ENCODE results near the gene HSPBP1.

Gene HSPBP1

DNA sequence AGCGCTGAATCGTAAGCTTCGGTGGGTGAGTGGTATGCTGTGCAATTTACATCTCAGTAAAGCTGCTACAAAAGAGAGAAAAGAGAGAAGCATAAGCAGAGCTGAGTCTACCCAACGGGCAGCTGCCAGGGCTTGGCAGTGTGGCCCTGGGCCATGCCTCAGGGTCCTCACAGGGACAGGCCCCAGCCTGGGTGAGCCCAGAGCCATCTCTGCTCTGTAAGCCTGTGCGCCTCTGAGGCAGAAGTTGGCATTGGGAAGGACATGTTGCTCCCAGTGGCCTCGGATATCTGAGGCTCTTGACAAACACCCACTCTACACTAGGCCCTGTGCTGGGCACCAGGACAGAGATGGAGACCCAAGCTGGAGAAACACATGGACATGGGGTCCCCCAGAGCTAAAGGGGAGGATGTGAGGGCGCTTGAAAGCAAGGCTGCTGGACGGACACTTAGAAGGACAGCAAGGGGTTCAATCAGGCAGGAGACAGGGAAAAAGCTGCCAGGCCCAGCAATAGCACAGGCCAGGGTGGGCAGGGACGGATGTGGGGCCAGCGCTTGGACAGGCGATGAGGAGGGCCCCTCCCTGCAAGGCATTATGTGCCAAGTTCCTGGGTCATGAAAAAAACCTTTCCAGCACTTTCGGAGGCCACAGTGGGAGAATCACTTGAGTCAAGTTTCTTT is 35.8 kb downstream of the HSPBP1 start:
- H3K27ac Mint-ChIP-seq: no peak overlapping the region

DNA sequence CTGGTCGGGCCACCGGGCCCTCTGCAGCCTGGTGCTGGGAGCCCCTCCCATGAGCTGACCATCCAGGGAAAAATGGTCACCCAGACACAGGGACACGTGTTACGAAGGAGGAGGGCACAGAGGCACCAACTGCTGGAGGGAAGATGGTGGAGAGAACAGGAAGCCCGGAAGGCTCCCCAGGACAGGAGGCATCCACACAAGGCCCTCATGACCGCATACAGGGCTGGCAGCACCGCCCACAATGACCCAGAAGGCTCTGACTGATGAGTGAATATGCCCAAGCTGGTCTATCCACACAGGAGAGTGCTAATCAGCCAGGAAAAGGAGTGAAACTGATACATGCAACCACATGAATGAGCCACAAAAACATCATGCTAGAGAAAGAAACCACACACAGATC is 37.4 kb downstream of the HSPBP1 start:
- no peak for ATAC-seq
- H3K4me3 Mint-ChIP-seq: no peak overlapping the region
- peaks cover 13% of the 10 kb centered on the region for H3K4me1 Mint-ChIP-seq
- no peak for DNase-seq (ENCODE audit: low spot score in 2 of 2)
- peaks cover 94% of the 10 kb centered on the region for H3K36me3 Mint-ChIP-seq
- H3K27ac Mint-ChIP-seq: peak overlapping the region; percentile 38
- no peaks in the 10 kb centered on the region for H3K9me3 Mint-ChIP-seq

More for the DNA sequence above, 35.8 kb downstream of the HSPBP1 start:
- Mint-ChIP-seq H3K36me3 (peaks cover 90% of the 10 kb centered on the region), H3K4me3 (no peak overlapping the region), H3K4me1 (peaks cover 25% of the 10 kb centered on the region), H3K9me3 (no peaks in the 10 kb centered on the region)
- DNase-seq (ENCODE audit: low spot score in 2 of 2) (no peak), ATAC-seq (no peak)

DNA sequence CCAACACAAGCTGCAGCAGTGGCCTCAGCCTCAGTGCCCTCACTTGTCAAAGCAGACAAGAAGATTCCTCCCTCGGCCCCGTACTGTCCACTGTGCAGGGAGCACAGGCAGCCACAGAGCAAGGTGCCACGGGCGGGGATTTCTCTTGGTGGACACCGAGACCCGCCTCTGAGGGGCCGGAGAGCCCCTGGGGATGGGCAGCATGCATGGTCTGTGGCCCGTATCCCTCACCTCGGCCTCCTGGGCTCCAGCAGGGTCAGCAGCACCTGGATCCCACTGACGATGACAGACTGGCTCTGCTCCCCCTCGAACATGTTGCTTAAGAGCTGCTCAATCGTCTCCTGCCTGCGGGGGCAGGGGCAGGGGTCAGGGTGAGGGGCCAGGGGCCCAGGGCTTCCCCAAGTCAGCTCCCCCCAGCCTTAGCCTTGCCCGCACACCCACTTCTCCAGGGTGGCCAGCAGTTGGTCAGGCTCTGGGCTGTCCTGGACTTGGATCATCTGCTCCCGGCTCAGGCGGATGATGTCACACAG is 37.9 kb downstream of the HSPBP1 start:
- Mint-ChIP-seq H3K9me3 (no peaks in the 10 kb centered on the region), H3K36me3 (peaks cover 97% of the 10 kb centered on the region), H3K4me3 (no peak overlapping the region), H3K4me1 (peaks cover 13% of the 10 kb centered on the region), H3K27ac (no peak overlapping the region)
- ATAC-seq: peak; percentile 5
- no peak for DNase-seq (ENCODE audit: low spot score in 2 of 2)

DNA sequence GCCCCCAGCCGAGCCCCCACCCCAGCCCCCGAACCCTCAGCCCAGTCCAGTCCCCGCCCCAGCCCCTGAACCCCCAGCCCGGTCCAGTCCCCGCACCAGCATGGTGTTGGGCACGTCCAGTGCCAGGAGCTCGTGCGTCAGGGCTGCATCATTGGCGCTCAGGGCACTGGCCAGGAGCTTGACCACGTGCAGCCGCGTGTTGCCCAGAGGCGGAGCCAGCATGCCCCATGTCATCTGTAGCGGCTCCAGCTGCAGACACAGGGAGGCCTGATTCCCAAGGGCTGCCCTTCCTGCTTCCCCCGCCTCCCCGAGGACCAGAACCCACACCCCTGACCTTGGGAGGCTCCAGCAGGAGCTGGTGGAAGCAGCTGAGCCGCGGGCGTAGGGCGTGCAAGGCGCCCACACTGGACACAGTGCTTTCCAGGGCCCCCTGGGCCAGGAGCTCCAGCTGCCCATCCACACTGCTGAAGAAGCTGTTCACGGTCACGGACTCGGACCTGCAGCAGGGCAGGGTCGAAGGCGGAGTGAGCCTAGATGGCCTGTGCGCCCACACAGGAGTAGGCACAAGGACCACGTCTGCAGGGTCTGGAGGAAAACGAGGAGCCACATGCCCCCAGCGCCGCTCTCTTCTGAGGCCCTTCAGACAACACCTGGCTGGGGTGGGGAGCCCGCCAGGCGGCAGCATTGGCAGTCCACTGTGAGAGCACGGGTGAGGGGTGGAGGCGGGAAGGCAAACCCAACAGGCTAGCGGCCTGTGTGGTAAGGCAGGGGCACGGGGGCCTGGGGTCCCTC is 38.6 kb downstream of the HSPBP1 start:
- H3K27ac Mint-ChIP-seq: no peak overlapping the region
- peaks cover 100% of the 10 kb centered on the region for H3K36me3 Mint-ChIP-seq
- H3K9me3 Mint-ChIP-seq: no peaks in the 10 kb centered on the region
- peaks cover 19% of the 10 kb centered on the region for H3K4me1 Mint-ChIP-seq
- DNase-seq (ENCODE audit: low spot score in 2 of 2) (no peak), ATAC-seq (no peak)
- H3K4me3 Mint-ChIP-seq: no peak overlapping the region

DNA sequence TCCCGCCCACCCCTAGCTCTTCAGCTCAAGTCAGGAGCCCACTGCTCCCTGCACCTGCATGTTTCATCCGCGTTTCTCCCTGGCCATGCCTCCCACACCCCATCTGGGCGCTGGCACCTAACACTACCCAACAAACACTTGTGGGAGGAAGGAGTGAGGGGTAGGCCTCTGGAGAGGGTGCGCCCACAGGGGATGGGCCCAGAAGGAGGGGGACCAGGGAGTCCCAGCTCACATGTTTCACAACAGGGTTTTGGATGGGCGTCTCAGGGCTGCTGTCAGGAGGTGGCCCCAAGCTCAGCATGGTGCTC is 39.2 kb downstream of the HSPBP1 start:
- no peak for DNase-seq (ENCODE audit: low spot score in 2 of 2)
- Mint-ChIP-seq H3K4me3 (no peak overlapping the region), H3K9me3 (no peaks in the 10 kb centered on the region), H3K36me3 (peaks cover 100% of the 10 kb centered on the region), H3K27ac (no peak overlapping the region), H3K4me1 (peaks cover 23% of the 10 kb centered on the region)
- no peak for ATAC-seq

DNA sequence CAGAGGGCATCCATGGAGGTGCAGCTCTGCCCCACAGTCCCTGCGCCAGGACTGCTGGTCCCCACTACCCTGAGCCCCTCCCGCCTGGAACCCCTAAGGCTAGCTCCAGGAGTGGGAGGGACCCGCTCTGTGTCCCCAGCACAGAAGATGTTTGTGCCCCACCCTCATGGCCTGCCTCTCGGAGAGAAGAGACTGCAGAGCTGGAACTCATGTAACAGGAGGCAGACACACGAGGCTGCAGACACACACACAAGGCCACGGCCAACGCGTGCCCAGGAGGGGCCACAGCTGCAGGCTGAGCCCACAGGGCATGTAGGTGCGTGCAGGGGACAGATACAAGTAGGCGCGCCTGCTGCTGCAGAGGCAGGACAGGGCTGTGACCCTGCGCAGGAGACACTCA is 40.9 kb downstream of the HSPBP1 start:
- no peak overlapping the region for H3K27ac Mint-ChIP-seq
- ATAC-seq: no peak
- DNase-seq (ENCODE audit: low spot score in 2 of 2): no peak
- no peaks in the 10 kb centered on the region for H3K9me3 Mint-ChIP-seq
- no peak overlapping the region for H3K4me3 Mint-ChIP-seq
- peaks cover 18% of the 10 kb centered on the region for H3K4me1 Mint-ChIP-seq
- H3K36me3 Mint-ChIP-seq: peaks cover 100% of the 10 kb centered on the region

DNA sequence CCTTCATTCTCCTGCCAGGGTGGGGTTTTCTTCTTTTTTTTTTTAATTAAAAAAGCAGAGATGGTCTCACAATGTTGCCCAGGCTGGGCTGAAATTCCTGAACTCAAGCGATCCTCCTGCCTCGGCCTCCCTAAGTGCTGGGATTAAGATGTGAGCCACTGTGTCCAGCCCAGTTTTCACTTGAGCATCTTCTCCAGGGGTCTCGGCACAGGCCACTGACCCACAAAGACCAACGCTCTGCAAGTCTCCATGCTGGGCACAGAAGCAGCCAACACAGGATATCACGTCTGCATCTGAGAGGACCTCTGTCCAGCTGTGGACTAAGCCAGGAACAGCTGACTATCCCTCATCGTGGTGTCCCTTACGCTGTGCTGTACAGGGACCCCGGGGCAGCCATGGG is 41.9 kb downstream of the HSPBP1 start:
- ATAC-seq (no peak), DNase-seq (ENCODE audit: low spot score in 2 of 2) (no peak)
- Mint-ChIP-seq H3K9me3 (no peaks in the 10 kb centered on the region), H3K27ac (no peak overlapping the region), H3K4me1 (peaks cover 17% of the 10 kb centered on the region), H3K4me3 (no peak overlapping the region), H3K36me3 (peaks cover 100% of the 10 kb centered on the region)

DNA sequence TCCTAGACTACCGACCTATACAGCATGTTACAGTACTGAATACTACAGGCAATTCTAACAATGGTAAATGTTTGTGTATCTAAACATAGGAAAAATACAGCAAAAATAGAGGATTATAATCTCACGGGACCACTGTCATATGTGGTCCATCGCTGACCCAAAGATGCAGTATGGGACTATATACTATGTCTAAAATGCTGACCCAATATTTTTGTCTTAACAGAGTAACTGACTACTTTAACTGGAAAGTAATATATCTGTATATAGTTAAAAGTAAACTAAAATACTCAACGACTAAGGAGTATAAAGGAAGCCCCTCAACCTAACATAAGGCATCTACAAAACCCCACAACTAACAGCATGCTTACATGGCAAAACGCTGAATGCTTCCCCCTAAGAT is 46.9 kb downstream of the HSPBP1 start:
- Mint-ChIP-seq H3K4me1 (peaks cover 10% of the 10 kb centered on the region), H3K4me3 (no peak overlapping the region), H3K9me3 (no peaks in the 10 kb centered on the region), H3K36me3 (peaks cover 96% of the 10 kb centered on the region), H3K27ac (peak overlapping the region; percentile 40)
- DNase-seq (ENCODE audit: low spot score in 2 of 2): no peak
- no peak for ATAC-seq

DNA sequence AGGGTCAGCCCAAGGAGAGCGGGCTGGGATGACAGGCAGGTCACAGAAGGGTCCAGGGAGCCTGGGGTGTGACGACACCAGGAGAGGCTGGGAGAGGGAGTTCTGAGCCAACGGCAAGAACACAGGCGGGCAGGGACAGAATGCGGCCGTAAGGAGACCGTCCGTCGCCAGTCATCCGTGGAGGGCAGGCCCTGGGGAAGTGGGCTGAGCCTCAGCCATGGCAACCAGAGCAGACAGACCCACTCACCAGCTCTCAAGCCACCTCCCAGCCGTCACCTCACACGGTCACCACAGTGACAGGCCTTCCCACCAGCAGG is 47.7 kb downstream of the HSPBP1 start:
- DNase-seq (ENCODE audit: low spot score in 2 of 2): no peak
- no peaks in the 10 kb centered on the region for H3K9me3 Mint-ChIP-seq
- H3K36me3 Mint-ChIP-seq: peaks cover 96% of the 10 kb centered on the region
- no peak for ATAC-seq
- H3K4me1 Mint-ChIP-seq: peaks cover 10% of the 10 kb centered on the region
- H3K27ac Mint-ChIP-seq: no peak overlapping the region
- H3K4me3 Mint-ChIP-seq: no peak overlapping the region

DNA sequence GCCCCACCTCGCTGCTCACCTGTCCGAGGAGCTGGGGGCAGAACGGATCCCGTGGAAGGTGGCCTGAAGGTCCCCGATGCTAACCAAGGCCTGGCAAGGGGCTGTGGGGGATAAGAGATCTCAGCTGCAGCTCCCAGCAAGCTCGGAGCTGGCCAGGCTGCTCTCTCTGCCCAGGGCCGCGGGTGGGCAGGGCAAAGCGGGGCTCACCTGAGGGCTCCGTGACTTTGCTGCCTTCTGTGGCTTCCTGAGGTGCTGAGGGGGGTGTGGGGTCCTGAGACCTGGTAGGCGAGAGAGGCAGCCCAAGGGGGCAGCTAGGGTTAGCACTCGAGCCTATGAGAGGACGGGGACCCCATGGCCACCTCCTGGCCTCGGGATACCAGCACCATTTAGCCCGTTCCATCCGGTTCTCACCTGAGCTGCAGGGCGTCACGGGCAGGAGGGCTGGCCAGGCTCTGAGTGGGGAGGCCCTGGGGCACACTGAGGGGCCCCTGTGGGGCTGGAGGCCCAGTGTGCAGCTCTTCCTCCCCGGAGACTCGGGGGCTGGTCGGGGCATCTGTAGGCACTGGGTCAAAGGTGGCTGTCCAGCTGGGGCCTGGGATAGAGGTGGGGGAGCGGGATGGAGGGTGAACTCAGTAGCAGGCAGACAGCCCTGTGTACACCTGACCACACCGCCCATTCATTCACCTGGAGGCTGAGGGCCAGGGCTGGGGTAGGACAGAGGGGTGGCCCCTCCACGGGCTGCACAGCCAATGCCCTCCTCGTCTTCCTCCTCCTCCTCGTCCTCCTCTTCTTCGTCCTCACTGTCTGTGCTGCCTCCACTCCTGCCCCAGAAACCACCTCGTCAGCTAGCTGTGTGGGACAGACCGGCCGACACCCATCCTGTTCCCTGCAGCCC is 48.3 kb downstream of the HSPBP1 start:
- DNase-seq (ENCODE audit: low spot score in 2 of 2): no peak
- no peak for ATAC-seq
- Mint-ChIP-seq H3K36me3 (peaks cover 96% of the 10 kb centered on the region), H3K4me1 (peaks cover 7% of the 10 kb centered on the region), H3K4me3 (no peak overlapping the region), H3K27ac (no peak overlapping the region), H3K9me3 (no peaks in the 10 kb centered on the region)

DNA sequence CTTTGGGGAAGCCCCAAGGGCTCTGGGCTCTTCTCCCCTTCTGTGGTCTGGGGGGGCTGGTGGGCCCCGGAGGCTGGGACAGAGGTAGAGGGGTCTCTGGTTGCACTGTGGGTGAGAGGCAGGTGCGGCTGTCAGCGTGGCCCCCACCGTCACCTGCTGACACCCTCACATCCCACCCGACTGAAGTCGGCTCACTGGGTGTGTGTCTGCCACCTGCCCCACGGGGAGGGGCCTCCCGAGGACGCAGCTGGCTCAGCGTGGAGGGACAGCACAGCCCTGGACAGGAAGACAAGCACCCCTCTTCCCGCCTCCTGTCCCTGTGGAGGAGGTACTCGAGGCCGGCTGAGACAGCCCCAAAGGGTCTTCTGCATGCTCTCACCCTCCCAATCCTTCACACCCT is 49.1 kb downstream of the HSPBP1 start:
- H3K4me3 Mint-ChIP-seq: no peak overlapping the region
- H3K36me3 Mint-ChIP-seq: peaks cover 96% of the 10 kb centered on the region
- no peak for ATAC-seq

DNA sequence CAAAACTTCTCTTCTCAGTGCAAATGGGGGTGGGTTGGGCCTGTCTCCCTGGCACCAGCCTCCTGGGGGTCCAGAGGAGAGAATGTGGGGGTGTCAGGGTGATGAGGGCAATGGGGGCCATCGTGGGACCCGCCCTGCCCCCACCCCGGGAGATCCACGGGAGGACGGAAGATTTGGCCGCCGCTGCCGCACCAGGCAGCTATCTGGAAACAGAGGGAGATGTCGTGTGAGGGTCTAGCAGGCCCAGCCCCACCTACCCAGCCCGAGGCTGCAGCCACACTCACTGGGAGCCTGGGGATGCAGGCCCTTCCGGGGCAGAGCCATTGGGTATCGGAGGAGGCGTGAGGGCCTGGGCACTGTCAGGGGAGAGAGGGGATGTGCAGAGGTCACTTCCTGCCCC is 49.6 kb downstream of the HSPBP1 start:
- ATAC-seq: no peak
- no peaks in the 10 kb centered on the region for H3K9me3 Mint-ChIP-seq
- no peak overlapping the region for H3K27ac Mint-ChIP-seq
- no peak for DNase-seq (ENCODE audit: low spot score in 2 of 2)
- H3K4me1 Mint-ChIP-seq: peaks cover 8% of the 10 kb centered on the region
- no peak overlapping the region for H3K4me3 Mint-ChIP-seq
- peaks cover 96% of the 10 kb centered on the region for H3K36me3 Mint-ChIP-seq

More for the DNA sequence above, 49.1 kb downstream of the HSPBP1 start:
- Mint-ChIP-seq H3K9me3 (no peaks in the 10 kb centered on the region), H3K4me1 (peaks cover 3% of the 10 kb centered on the region), H3K27ac (peak overlapping the region; percentile 10)
- no peak for DNase-seq (ENCODE audit: low spot score in 2 of 2)

DNA sequence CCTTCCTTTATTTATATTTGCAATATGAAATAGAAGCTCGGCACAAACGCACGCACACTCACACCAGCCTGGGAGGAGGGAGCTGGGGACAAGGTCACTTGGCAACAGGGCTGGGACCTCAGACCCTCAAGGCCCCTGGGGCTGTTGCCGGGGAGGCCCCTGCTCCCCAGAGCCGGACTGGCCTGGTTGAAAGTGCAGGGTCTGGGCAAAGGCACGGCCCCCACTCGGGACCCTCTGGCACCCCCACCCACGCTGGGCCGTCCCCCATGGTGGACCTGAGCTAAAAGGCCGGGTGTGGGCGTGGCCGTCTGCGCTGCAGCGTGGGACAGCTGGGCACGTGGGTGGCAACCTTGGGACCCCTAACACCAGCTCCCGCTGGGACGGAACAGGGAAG is 50.1 kb downstream of the HSPBP1 start:
- Mint-ChIP-seq H3K27ac (peak overlapping the region; percentile 71), H3K36me3 (peaks cover 95% of the 10 kb centered on the region), H3K4me3 (no peak overlapping the region), H3K4me1 (peaks cover 10% of the 10 kb centered on the region), H3K9me3 (no peaks in the 10 kb centered on the region)
- no peak for DNase-seq (ENCODE audit: low spot score in 2 of 2)
- no peak for ATAC-seq

DNA sequence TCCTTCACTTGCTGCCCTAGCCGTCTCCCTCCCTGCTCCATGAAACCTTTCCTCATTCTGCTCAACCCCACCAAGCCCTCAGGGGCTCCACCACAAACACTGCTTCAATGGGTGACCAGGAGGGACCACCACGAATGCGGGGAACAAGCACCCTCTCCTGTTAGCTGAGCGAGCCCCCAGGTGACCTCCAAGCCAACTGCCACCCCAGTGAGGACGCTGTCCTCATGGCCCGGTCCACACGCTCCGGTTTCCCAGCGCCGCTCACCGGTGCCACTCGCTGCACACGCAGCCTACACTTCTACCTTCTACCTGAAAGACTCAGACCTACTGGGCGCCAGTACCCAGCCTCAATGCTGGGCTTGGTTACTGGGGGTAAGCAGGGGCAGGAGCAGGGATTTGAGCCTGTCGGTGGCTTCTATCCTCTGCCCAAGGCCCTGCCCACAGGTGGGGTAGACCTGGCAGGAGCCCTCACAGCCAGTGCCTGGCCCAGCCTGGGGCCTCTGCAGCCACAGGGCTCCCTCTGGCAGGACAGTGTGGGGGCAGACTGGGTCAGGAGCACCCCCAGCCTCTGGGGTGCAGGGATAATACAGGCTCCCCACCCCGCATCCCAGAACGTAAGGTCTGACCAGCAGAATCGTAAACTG is 50.6 kb downstream of the HSPBP1 start:
- no peak overlapping the region for H3K4me3 Mint-ChIP-seq
- ATAC-seq: no peak
- no peak for DNase-seq (ENCODE audit: low spot score in 2 of 2)
- H3K27ac Mint-ChIP-seq: peak overlapping the region; percentile 71
- H3K9me3 Mint-ChIP-seq: no peaks in the 10 kb centered on the region
- H3K36me3 Mint-ChIP-seq: peaks cover 90% of the 10 kb centered on the region
- peaks cover 10% of the 10 kb centered on the region for H3K4me1 Mint-ChIP-seq

DNA sequence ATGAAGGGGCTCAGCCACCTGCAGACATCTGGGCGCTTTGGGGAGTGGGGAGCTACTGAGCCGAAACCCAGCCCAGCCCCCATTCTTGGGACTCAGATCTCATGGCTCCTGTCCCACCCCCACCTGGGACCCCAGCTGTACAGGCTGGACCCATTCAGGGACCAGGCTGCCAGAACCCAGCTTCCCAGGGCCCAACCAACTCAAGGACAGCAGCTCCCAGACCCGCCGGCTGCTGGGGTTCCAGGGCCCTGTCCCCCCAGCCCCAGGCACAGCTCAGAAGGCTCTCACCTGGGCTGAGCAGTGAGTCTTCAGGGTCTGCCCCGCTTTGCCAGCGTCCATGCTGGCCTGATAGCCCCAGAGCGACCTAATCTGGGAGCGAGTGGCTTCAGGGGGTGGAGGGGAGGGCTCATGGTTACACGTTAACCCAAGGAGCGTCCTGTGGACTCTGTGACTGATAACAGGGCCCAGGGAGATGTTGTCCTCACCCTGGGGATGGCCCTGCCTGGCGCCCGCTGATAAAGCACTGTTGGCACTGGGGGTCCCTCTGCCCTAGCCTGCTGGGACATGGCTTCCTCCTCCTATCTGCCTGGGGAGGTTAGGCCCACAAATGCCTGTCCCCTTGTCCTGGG is 51.4 kb downstream of the HSPBP1 start, which contains the start of gene TMEM86B:
TMEM86B (minus strand) TSS at position 361 of the 629 bp plus-strand sequence; CDS start at position 339, 22 bp downstream.
- Mint-ChIP-seq H3K4me1 (peaks cover 10% of the 10 kb centered on the region), H3K36me3 (peaks cover 84% of the 10 kb centered on the region), H3K27ac (peak within 1 kb of the TSS; percentile 85), H3K9me3 (no peaks in the 10 kb centered on the region), H3K4me3 (no peak within 1 kb of the TSS)
- ATAC-seq: no peak
- no peak for DNase-seq (ENCODE audit: low spot score in 2 of 2)

Data from stimulated activated effector memory CD8-positive, alpha-beta T cell treated with anti-CD3 and anti-CD28 coated beads, Interleukin-12 subunit alpha, Interleukin-12 subunit beta, amount 100 ng/mL, for 72 hours (primary cell).